KOPT-K1 (cell line): ENCODE measurements around the gene TNS1.

Source experiments
- H3K27ac ChIP-seq: fragments of 200-600 bp; sonication (generic); 2 replicates; pipeline ENCODE4 v1.5.1; 2016; ENCODE audit warnings: antibody characterized with exemption, mild to moderate bottlenecking, low read depth, low read length; ENCODE audit not compliant: poor library complexity, severe bottlenecking
- H3K36me3 ChIP-seq: fragments of 200-600 bp; sonication (generic); 2 replicates; pipeline ENCODE4 v1.5.1; 2017; ENCODE audit warnings: antibody characterized with exemption, mild to moderate bottlenecking, low read length, moderate library complexity; ENCODE audit not compliant: insufficient read depth
- H3K9me3 ChIP-seq: fragments of 200-600 bp; sonication (generic); 2 replicates; pipeline ENCODE4 v1.5.1; 2017; ENCODE audit warnings: antibody characterized with exemption, low read length, mild to moderate bottlenecking; ENCODE audit not compliant: insufficient read depth, poor library complexity, severe bottlenecking

TNS1 gene

GRCh38 chr2:218000136-218000535 is 2.7 kb downstream of the TNS1 start:
- no peaks in the 10 kb centered on the region for H3K9me3 ChIP-seq
- H3K27ac ChIP-seq = no peak overlapping the region
- no peaks in the 10 kb centered on the region for H3K36me3 ChIP-seq

GRCh38 chr2:217999595-217999959 is 3.2 kb downstream of the TNS1 start:
- H3K36me3 ChIP-seq = no peaks in the 10 kb centered on the region
- no peak overlapping the region for H3K27ac ChIP-seq
- no peaks in the 10 kb centered on the region for H3K9me3 ChIP-seq

GRCh38 chr2:217998926-217999594 is 3.7 kb downstream of the TNS1 start:
- Histone ChIP-seq H3K36me3 (no peaks in the 10 kb centered on the region), H3K9me3 (no peaks in the 10 kb centered on the region), H3K27ac (no peak overlapping the region)

- Histone ChIP-seq H3K36me3 (no peaks in the 10 kb centered on the region), H3K9me3 (no peaks in the 10 kb centered on the region), H3K27ac (no peak overlapping the region)
Observed at GRCh38 chr2:217997510-217997909, 5.3 kb downstream of the TNS1 start.

- no peaks in the 10 kb centered on the region for H3K9me3 ChIP-seq
- no peak overlapping the region for H3K27ac ChIP-seq
- H3K36me3 ChIP-seq = no peaks in the 10 kb centered on the region
Observed at GRCh38 chr2:217996361-217996760, 6.4 kb downstream of the TNS1 start.

- Histone ChIP-seq H3K27ac (no peak overlapping the region), H3K9me3 (no peaks in the 10 kb centered on the region), H3K36me3 (no peaks in the 10 kb centered on the region)
Observed at GRCh38 chr2:217995731-217996231, 7.0 kb downstream of the TNS1 start.

- Histone ChIP-seq H3K9me3 (no peaks in the 10 kb centered on the region), H3K36me3 (no peaks in the 10 kb centered on the region), H3K27ac (no peak overlapping the region)
Observed at GRCh38 chr2:217994776-217995274, 8.0 kb downstream of the TNS1 start.

- no peaks in the 10 kb centered on the region for H3K36me3 ChIP-seq
- no peak overlapping the region for H3K27ac ChIP-seq
- H3K9me3 ChIP-seq = no peaks in the 10 kb centered on the region
Observed at GRCh38 chr2:217993817-217994463, 8.9 kb downstream of the TNS1 start.

GRCh38 chr2:217993138-217993537 is 9.7 kb downstream of the TNS1 start:
- Histone ChIP-seq H3K36me3 (no peaks in the 10 kb centered on the region), H3K27ac (no peak overlapping the region), H3K9me3 (no peaks in the 10 kb centered on the region)

GRCh38 chr2:217992061-217992460 is 10.7 kb downstream of the TNS1 start:
- no peaks in the 10 kb centered on the region for H3K36me3 ChIP-seq
- H3K9me3 ChIP-seq = no peaks in the 10 kb centered on the region
- no peak overlapping the region for H3K27ac ChIP-seq

GRCh38 chr2:217990791-217991465 is 11.9 kb downstream of the TNS1 start:
- Histone ChIP-seq H3K36me3 (no peaks in the 10 kb centered on the region), H3K9me3 (no peaks in the 10 kb centered on the region), H3K27ac (no peak overlapping the region)

- no peaks in the 10 kb centered on the region for H3K9me3 ChIP-seq
- no peaks in the 10 kb centered on the region for H3K36me3 ChIP-seq
- no peak overlapping the region for H3K27ac ChIP-seq
Observed at GRCh38 chr2:217990389-217990788, 12.4 kb downstream of the TNS1 start.

- Histone ChIP-seq H3K9me3 (no peaks in the 10 kb centered on the region), H3K36me3 (no peaks in the 10 kb centered on the region), H3K27ac (no peak overlapping the region)
Observed at GRCh38 chr2:217989221-217989948, 13.4 kb downstream of the TNS1 start.

- H3K36me3 ChIP-seq = no peaks in the 10 kb centered on the region
- no peaks in the 10 kb centered on the region for H3K9me3 ChIP-seq
- no peak overlapping the region for H3K27ac ChIP-seq
Observed at GRCh38 chr2:217988840-217989204, 14.0 kb downstream of the TNS1 start.
